ENCODE results near the gene CENPP. TPM values are rescaled to one million over a fixed set of nuclear protein-coding genes. Genes with fewer than 3 reads are reported as not detected.
A peak's percentile ranks its signal among the peaks of the same experiment; 100 is the strongest.

Gene CENPP
- total RNA-seq, 4 donors from 2014 or later, result 0.88 to 12.0 (median 4.3) TPM

- no peak overlapping the region for H3K4me3 ChIP-seq
- H3K27me3 ChIP-seq, result no peaks in the 10 kb centered on the region
- no peak overlapping the region for H3K27ac ChIP-seq
- H3K36me3 ChIP-seq, result no peaks in the 10 kb centered on the region
- no peaks in the 10 kb centered on the region for H3K4me1 ChIP-seq
- no peak for TF ChIP-seq CTCF (IDR thresholded peaks at IDR 0.05)
- TF ChIP-seq POLR2A (IDR thresholded peaks at IDR 0.05), result no peak
- DNase-seq, result peak in 1 of 2 donors; percentile 13
- intact Hi-C loops (cut with DNase I; ENCODE audit: low total_unique reads), result no loop called here
- no peaks in the 10 kb centered on the region for H3K9me3 ChIP-seq
These were observed 323.3 kb downstream of the CENPP start for GRCh38 chr9:92649007-92649406.

DNA sequence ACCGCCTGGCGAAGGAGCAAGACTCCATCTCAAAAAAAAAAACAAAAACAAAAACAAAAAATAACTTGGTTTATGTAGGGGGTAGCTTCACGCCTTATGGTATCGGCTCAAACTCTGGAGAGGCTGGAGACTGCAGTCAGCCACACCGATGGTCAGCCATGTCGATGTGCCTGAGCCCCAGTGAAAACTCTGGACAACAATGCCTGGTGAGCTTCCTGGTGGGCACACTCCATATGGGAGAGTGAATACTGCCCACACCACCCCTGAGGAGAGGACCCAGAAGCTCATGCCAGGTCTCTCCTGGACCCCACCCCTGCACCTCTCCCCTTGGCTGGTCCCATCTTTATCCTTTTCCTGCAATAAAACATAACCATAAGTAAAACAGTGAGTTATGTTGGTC, 324.5 kb downstream of the CENPP start:
- peak in 1 of 2 donors; percentile 11 for DNase-seq
- intact Hi-C loops (cut with DNase I; ENCODE audit: low total_unique reads), result no loop called here
- no peaks in the 10 kb centered on the region for H3K9me3 ChIP-seq
- no peaks in the 10 kb centered on the region for H3K36me3 ChIP-seq
- TF ChIP-seq CTCF (IDR thresholded peaks at IDR 0.05) (no peak), POLR2A (IDR thresholded peaks at IDR 0.05) (no peak)
- H3K4me1 ChIP-seq, result no peaks in the 10 kb centered on the region
- no peaks in the 10 kb centered on the region for H3K27me3 ChIP-seq
- H3K4me3 ChIP-seq, result no peak overlapping the region
- H3K27ac ChIP-seq, result peak overlapping the region; percentile 82 to 88

DNA sequence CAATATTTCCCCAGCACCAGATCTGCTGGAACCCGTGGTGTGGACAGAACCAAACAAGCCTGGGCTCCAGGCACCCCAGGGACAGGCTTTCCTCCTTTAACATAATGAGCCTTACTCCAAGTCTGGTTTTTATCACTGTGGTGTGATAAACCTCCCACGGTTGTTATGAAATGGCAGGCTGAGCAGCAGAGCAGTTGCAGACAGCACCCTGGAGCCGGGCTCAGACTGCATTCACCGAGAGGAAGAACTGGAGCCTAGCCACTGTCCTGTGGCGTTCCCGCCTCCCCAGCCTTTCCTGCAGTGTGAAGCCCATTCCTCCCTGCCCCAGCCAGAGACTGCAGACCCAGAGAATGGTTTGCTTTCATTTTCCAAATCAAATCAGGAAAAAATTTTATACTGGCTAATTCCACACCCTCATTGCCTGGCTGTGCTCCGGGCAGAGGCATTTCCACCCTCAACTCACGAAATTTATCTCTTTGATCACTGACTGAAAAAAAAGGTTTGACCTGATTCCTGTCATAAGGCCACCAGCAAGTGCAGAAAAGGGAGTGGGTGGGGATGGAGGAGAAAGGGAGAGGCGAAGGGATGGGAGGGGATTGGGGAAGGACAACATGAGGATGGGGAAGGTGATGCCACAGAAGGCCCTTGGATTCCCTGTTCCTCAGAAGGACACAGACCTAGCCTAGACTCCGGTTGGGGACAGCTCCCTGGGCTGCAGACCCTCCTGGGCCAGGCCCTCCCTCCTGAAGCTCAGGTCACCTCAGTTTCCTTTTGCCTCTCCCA, 325.3 kb downstream of the CENPP start:
- TF ChIP-seq CTCF (IDR thresholded peaks at IDR 0.05), result no peak
- no peak for TF ChIP-seq POLR2A (IDR thresholded peaks at IDR 0.05)
- H3K27me3 ChIP-seq, result no peaks in the 10 kb centered on the region
- H3K27ac ChIP-seq, result peak overlapping the region; percentile 82 to 88
- no peaks in the 10 kb centered on the region for H3K36me3 ChIP-seq
- intact Hi-C loops (cut with DNase I; ENCODE audit: low total_unique reads), result no loop called here
- peak; percentile 86 to 91 for DNase-seq
- H3K9me3 ChIP-seq, result no peaks in the 10 kb centered on the region
- H3K4me1 ChIP-seq, result no peaks in the 10 kb centered on the region
- peak overlapping the region; percentile 12 to 15 for H3K4me3 ChIP-seq

DNA sequence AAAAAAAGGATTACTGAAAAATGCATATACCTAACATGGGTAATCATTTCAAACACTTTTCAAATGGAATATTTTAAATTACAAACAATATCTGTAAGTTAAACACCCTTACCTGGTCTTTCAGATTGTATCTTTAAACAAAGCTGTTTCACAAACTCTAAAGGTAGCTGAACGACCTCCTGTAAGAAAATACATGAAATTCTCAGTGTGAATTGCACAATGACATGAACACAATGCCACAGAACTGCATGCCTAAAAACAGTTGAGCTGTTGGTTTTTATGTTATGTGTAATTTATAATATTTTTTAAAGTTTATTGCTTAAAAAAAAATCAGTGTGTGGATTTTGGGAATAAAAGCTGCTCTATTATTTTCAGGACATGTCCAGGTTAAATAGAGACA, 326.7 kb downstream of the CENPP start:
- Histone ChIP-seq H3K27me3 (no peaks in the 10 kb centered on the region), H3K4me3 (no peak overlapping the region), H3K36me3 (no peaks in the 10 kb centered on the region), H3K4me1 (no peaks in the 10 kb centered on the region), H3K9me3 (no peaks in the 10 kb centered on the region), H3K27ac (peak overlapping the region; percentile 82 to 88)
- intact Hi-C loops (cut with DNase I; ENCODE audit: low total_unique reads), result no loop called here
- TF ChIP-seq CTCF (IDR thresholded peaks at IDR 0.05) (no peak), POLR2A (IDR thresholded peaks at IDR 0.05) (no peak)
- DNase-seq, result no peak

DNA sequence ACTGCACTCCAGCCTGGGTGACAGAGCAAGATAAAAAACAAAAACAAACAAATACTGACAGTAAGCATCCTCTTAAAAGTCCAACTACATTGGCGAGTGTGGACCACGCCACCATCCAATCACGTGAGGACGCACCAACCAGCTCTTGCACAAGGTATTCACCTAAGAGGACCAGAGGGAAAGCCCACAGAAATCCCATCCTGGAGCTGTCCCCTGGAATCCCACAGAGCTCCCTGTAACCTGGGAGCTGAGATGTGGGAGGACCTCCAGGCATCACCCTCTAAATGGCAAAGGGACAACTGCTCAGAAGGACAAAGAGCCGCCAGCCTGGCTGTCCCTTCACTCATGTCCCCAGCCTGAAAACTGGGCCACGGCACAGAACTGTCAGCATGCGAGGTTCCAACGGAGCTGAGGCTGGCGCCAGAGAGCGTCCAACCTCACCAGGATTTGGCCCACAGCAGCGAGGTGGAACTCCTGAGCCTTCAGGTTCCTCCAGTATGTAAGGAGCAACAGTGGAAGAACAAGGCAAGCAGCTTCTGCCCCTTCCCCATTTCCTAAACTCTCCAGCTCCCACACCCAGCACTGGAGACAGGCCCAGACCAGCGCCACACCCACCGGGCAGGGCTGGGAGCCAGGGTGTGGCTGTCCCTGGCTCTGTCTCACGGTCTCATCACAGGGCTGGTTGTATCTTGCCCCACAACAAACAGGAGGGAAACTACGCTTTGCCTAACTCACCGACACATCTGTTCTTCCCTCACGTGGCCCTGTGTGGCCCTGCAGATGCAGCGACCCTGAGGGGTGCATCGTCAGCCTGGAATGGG, 328.9 kb downstream of the CENPP start:
- no peak for TF ChIP-seq CTCF (IDR thresholded peaks at IDR 0.05)
- TF ChIP-seq POLR2A (IDR thresholded peaks at IDR 0.05), result no peak
- peak overlapping the region in 1 of 2 donors; percentile 88 for H3K27ac ChIP-seq
- H3K27me3 ChIP-seq, result no peaks in the 10 kb centered on the region
- no peaks in the 10 kb centered on the region for H3K4me1 ChIP-seq
- H3K4me3 ChIP-seq, result no peak overlapping the region
- no peaks in the 10 kb centered on the region for H3K9me3 ChIP-seq
- no peak for DNase-seq
- H3K36me3 ChIP-seq, result no peaks in the 10 kb centered on the region
- intact Hi-C loops (cut with DNase I; ENCODE audit: low total_unique reads), result no loop called here
